Measurements from ENCODE around the gene U2AF2. TPM values are rescaled to one million over a fixed set of nuclear protein-coding genes. Genes with fewer than 3 reads are reported as not detected.

The U2AF2 gene
- total and polyA plus RNA-seq, 2 of the 4 experiments (the other 2 are of a cell fraction), result 120 to 260 TPM

DNA sequence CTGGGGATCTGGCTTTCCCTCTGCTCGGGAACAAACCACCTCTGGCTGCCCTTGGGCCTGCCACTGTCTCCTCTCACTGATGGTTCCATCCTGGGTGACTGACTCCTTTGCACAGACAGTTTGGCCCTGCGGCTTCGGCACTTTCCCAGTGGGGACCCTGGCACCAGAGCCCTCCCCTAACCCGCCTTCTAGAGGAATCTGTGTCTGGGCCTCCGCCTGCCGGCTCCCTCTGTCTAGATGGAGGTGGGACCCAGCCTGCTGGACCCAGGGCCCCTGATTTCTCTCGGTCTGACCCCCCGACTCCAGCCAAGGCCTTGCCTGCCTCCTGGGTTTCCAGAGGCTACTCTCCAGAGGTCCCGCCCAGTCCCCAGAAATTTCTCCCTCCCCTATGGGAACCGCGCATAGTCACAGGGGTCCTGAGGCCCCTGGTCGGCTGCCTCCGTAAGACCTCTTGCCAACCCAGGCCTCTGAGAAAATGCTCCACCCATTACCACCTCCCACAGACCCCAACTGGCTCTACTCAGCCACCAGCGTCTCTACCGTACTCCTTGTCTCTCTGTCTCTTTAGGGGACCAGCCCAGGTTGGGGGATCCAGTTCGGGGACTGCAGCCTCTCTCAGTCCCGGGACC is 4.1 kb upstream of the U2AF2 start:
- Histone ChIP-seq H2AK5ac (ENCODE audit: low read depth, low read length) (no peak overlapping the region), H3K23ac (ENCODE audit: low read depth, low read length) (no peak overlapping the region), H3K9ac (ENCODE audit: low read depth, low read length) (no peak overlapping the region), H3K4ac (ENCODE audit: low read depth, low read length) (no peak overlapping the region), H3K36me3 (ENCODE audit: control insufficient read depth, insufficient read depth, low read length) (peaks cover 9% of the 10 kb centered on the region), H3K27ac (ENCODE audit: insufficient read depth, low read length) (no peak overlapping the region), H2AFZ (replicated peaks; ENCODE audit: low read length, poor library complexity) (no peak overlapping the region), H3K79me1 (ENCODE audit: low read depth in 1 of 2, low read length in 2 of 2) (peaks cover 14 to 26% of the 10 kb centered on the region in 2 experiments; a peak in 3 of 4 replicates), H3K4me3 (ENCODE audit: insufficient read depth, low read depth, low read length) (no peak overlapping the region), H3K56ac (ENCODE audit: extremely low read depth, insufficient read depth, low read length) (no peak overlapping the region), H4K5ac (ENCODE audit: low read depth, low read length) (no peak overlapping the region), H3K4me1 (ENCODE audit: control insufficient read depth, insufficient read depth, low read length) (peaks cover 5% of the 10 kb centered on the region), H2AK9ac (replicated peaks; ENCODE audit: low read depth, low read length, poor library complexity) (no peak overlapping the region), H3K4me2 (ENCODE audit: low read depth, low read length) (no peak overlapping the region), H4K8ac (ENCODE audit: low read depth in 2 of 2, low read length in 2 of 2) (no peak overlapping the region), H2BK15ac (ENCODE audit: low read depth, low read length) (no peak overlapping the region), H3K27me3 (ENCODE audit: control insufficient read depth, insufficient read depth, low read length) (no peaks in the 10 kb centered on the region), H4K20me1 (ENCODE audit: insufficient read depth, low read length) (peaks cover 12% of the 10 kb centered on the region), H2BK120ac (ENCODE audit: low read depth, low read length) (no peak overlapping the region), H2BK5ac (ENCODE audit: low read depth, low read length, poor library complexity, severe bottlenecking) (no peak overlapping the region), H2BK20ac (ENCODE audit: low read depth, low read length) (no peak overlapping the region), H4K91ac (ENCODE audit: insufficient read depth, low read depth, low read length) (no peak overlapping the region), H3K9me3 (ENCODE audit: control insufficient read depth, insufficient read depth, low read length) (no peaks in the 10 kb centered on the region), H3K14ac (replicated peaks; ENCODE audit: low read depth, low read length) (no peak overlapping the region), H3K9me1 (ENCODE audit: insufficient read depth, low read length) (no peaks in the 10 kb centered on the region), H3K18ac (ENCODE audit: low read depth, low read length) (no peak overlapping the region)
- TF ChIP-seq SMC3 (IDR thresholded peaks at IDR 0.05; ENCODE audit: low read depth, low read length) (no peak), MAFK (IDR thresholded peaks at IDR 0.05; ENCODE audit: low read depth, low read length) (no peak), MXI1 (IDR thresholded peaks at IDR 0.05; ENCODE audit: borderline replicate concordance, low read depth, low read length) (no peak), RCOR1 (IDR thresholded peaks at IDR 0.05; ENCODE audit: insufficient replicate concordance, low read length) (no peak), FOS (IDR thresholded peaks at IDR 0.05; ENCODE audit: low read depth, low read length) (no peak), CHD1 (IDR thresholded peaks at IDR 0.05; ENCODE audit: low read depth, low read length) (no peak), RAD21 (IDR thresholded peaks at IDR 0.05; ENCODE audit: low read length) (no peak), BHLHE40 (IDR thresholded peaks at IDR 0.05; ENCODE audit: low read depth, low read length) (no peak), CEBPB (IDR thresholded peaks at IDR 0.05; ENCODE audit: low read depth, low read length) (no peak), RFX5 (IDR thresholded peaks at IDR 0.05; ENCODE audit: low read depth, low read length) (no peak), POLR2A (IDR thresholded peaks at IDR 0.05; ENCODE audit: low read depth, low read length) (no peak), NFE2L2 (IDR thresholded peaks at IDR 0.05; ENCODE audit: low read depth, low read length) (no peak), MAZ (IDR thresholded peaks at IDR 0.05; ENCODE audit: borderline replicate concordance, low read depth, low read length) (no peak)
- TF ChIP-seq, protein P1, sequence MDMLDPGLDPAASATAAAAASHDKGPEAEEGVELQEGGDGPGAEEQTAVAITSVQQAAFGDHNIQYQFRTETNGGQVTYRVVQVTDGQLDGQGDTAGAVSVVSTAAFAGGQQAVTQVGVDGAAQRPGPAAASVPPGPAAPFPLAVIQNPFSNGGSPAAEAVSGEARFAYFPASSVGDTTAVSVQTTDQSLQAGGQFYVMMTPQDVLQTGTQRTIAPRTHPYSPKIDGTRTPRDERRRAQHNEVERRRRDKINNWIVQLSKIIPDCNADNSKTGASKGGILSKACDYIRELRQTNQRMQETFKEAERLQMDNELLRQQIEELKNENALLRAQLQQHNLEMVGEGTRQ (IDR thresholded peaks at IDR 0.05; ENCODE audit: low read depth, low read length), result no peak
- TF ChIP-seq, protein P2, sequence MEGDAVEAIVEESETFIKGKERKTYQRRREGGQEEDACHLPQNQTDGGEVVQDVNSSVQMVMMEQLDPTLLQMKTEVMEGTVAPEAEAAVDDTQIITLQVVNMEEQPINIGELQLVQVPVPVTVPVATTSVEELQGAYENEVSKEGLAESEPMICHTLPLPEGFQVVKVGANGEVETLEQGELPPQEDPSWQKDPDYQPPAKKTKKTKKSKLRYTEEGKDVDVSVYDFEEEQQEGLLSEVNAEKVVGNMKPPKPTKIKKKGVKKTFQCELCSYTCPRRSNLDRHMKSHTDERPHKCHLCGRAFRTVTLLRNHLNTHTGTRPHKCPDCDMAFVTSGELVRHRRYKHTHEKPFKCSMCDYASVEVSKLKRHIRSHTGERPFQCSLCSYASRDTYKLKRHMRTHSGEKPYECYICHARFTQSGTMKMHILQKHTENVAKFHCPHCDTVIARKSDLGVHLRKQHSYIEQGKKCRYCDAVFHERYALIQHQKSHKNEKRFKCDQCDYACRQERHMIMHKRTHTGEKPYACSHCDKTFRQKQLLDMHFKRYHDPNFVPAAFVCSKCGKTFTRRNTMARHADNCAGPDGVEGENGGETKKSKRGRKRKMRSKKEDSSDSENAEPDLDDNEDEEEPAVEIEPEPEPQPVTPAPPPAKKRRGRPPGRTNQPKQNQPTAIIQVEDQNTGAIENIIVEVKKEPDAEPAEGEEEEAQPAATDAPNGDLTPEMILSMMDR (conservative IDR thresholded peaks at IDR 0.05; ENCODE audit: low read depth, low read length), result no peak
- TF ChIP-seq, protein P3, sequence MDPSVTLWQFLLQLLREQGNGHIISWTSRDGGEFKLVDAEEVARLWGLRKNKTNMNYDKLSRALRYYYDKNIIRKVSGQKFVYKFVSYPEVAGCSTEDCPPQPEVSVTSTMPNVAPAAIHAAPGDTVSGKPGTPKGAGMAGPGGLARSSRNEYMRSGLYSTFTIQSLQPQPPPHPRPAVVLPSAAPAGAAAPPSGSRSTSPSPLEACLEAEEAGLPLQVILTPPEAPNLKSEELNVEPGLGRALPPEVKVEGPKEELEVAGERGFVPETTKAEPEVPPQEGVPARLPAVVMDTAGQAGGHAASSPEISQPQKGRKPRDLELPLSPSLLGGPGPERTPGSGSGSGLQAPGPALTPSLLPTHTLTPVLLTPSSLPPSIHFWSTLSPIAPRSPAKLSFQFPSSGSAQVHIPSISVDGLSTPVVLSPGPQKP (IDR thresholded peaks at IDR 0.05; ENCODE audit: borderline replicate concordance, low read depth, low read length), result no peak
- in situ Hi-C loops (cut with MboI; ENCODE audit: low sequenced_read_pairs), result loop anchor here (25.0 kb wide), 2 partner anchors 1188 to 1513 kb away; partner anchors contain the start of genes CDC42EP5, CNOT3 and LENG9
- ChIA-PET CTCF (no interaction called here), POLR2A (ENCODE audit: unreplicated experiment) (no interaction called here)
- BruUV-seq (replicated peaks), result no TSS peak
- intact Hi-C loops (cut with micrococcal nuclease), result no loop called here
- no peak for DNase-seq
- WGBS, 2 experiments (ENCODE audit: extremely low coverage in 2 of 2, insufficient read length in 1 of 2), result 94% methylated on average over 9 of the region's 17 CpGs; no CpG with 5 or more reads in 1 of the 2 experiments
- no peak for ATAC-seq (ENCODE audit: low read depth)
- dilution Hi-C loops (cut with HindIII; ENCODE audit: low sequenced_read_pairs, unreplicated experiment), result no loop called here
